ENCODE results near the gene CEL.
"Not testable (repeated sequence)": the region's sequence is repeated elsewhere in the genome, so short reads cannot be mapped to it uniquely, and the experiment has no call there.

- TF ChIP-seq CTCF (IDR thresholded peaks at IDR 0.05; ENCODE audit: low read depth, low read length); EZH2phosphoT487 (IDR thresholded peaks at IDR 0.05; ENCODE audit: low read depth): not testable (repeated sequence)
These were observed 6.7 kb downstream of the CEL start for GRCh38 chr9:133068431-133068830.
